Measurements from ENCODE around the gene EFHD1. TPM values are rescaled to one million over a fixed set of nuclear protein-coding genes. Genes with fewer than 3 reads are reported as not detected.

Gene EFHD1
- total and polyA plus RNA-seq, 2 of the 13 experiments (the other 11 are each of a cell fraction or from before 2014, with no cell fraction given): 0.09 TPM; not detected in 1

DNA sequence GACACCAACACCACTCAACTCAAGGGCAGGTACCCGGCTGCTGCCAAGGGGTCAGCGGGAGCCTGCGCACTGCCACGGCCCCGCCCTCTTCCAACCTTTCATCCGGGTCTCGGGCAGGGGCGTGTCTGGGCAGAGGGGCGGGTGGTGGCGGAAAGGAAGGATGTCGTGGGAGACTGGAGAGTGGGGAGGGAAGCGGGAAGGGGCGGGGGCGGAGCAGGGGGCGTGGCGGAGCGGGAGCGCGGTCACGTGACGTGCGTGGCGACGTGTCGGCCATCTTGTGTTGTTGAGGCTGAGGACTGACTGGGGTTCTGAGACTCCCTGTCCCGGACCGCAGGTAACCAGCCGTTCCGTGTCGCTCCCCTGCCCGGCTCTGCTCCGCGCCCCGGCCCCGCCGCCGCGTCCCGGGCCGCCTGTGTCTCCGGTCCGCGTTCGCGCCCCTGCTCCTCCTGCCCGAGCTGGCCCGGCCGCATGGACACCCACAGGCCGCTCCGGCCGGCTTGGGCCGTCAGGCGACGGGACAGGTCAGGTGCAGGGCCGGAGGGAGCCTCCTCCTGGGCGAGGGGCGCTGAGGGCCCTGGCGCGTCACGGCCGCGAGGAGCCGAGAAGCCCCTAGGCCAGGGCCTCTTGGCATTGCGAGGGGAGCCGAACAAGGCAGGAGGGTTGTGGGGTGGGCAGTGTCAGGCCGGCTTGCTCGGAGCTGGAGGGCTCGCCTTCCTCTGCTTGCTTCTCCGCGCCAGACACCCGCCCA, 63.8 kb downstream of the EFHD1 start, which contains the start of gene GIGYF2 (continued):
- TF ChIP-seq, protein P1, sequence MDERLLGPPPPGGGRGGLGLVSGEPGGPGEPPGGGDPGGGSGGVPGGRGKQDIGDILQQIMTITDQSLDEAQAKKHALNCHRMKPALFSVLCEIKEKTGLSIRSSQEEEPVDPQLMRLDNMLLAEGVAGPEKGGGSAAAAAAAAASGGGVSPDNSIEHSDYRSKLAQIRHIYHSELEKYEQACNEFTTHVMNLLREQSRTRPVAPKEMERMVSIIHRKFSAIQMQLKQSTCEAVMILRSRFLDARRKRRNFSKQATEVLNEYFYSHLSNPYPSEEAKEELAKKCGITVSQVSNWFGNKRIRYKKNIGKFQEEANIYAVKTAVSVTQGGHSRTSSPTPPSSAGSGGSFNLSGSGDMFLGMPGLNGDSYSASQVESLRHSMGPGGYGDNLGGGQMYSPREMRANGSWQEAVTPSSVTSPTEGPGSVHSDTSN (CRISPR knock-in tag; IDR thresholded peaks at IDR 0.05): no peak
- peak; percentile 94 for TF ChIP-seq HOXA3 (CRISPR knock-in tag; IDR thresholded peaks at IDR 0.05)
- TF ChIP-seq RBM22 (optimal IDR thresholded peaks at IDR 0.05; ENCODE audit: low read length): no peak
- peak; percentile 51; the same call in 1 of the 2 replicates for TF ChIP-seq RXRB (CRISPR knock-in tag; IDR thresholded peaks at IDR 0.05; ENCODE audit: borderline replicate concordance)
- peak; percentile 60; the same call in 1 of the 2 replicates for TF ChIP-seq TOE1 (CRISPR knock-in tag; IDR thresholded peaks at IDR 0.05)
- peak; percentile 36; the same call in 1 of the 2 replicates for TF ChIP-seq SOX5 (CRISPR knock-in tag; IDR thresholded peaks at IDR 0.05; ENCODE audit: borderline replicate concordance)
- TF ChIP-seq, protein P2, sequence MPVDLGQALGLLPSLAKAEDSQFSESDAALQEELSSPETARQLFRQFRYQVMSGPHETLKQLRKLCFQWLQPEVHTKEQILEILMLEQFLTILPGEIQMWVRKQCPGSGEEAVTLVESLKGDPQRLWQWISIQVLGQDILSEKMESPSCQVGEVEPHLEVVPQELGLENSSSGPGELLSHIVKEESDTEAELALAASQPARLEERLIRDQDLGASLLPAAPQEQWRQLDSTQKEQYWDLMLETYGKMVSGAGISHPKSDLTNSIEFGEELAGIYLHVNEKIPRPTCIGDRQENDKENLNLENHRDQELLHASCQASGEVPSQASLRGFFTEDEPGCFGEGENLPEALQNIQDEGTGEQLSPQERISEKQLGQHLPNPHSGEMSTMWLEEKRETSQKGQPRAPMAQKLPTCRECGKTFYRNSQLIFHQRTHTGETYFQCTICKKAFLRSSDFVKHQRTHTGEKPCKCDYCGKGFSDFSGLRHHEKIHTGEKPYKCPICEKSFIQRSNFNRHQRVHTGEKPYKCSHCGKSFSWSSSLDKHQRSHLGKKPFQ (CRISPR knock-in tag; IDR thresholded peaks at IDR 0.05; ENCODE audit: insufficient replicate concordance): no peak
- no peak for TF ChIP-seq PRMT3 (CRISPR knock-in tag; IDR thresholded peaks at IDR 0.05; ENCODE audit: borderline replicate concordance, low read depth)
- no peak for TF ChIP-seq CREM (IDR thresholded peaks at IDR 0.05)
- no peak for TF ChIP-seq CREM (CRISPR knock-in tag; IDR thresholded peaks at IDR 0.05)
- TF ChIP-seq, protein P3, sequence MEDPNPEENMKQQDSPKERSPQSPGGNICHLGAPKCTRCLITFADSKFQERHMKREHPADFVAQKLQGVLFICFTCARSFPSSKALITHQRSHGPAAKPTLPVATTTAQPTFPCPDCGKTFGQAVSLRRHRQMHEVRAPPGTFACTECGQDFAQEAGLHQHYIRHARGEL (CRISPR knock-in tag; IDR thresholded peaks at IDR 0.05): no peak
- no peak for TF ChIP-seq CBX2 (IDR thresholded peaks at IDR 0.05; ENCODE audit: low read depth, low read length)
- TF ChIP-seq CBX2 (CRISPR knock-in tag; IDR thresholded peaks at IDR 0.05; ENCODE audit: low read depth): no peak
- TF ChIP-seq, protein P4, sequence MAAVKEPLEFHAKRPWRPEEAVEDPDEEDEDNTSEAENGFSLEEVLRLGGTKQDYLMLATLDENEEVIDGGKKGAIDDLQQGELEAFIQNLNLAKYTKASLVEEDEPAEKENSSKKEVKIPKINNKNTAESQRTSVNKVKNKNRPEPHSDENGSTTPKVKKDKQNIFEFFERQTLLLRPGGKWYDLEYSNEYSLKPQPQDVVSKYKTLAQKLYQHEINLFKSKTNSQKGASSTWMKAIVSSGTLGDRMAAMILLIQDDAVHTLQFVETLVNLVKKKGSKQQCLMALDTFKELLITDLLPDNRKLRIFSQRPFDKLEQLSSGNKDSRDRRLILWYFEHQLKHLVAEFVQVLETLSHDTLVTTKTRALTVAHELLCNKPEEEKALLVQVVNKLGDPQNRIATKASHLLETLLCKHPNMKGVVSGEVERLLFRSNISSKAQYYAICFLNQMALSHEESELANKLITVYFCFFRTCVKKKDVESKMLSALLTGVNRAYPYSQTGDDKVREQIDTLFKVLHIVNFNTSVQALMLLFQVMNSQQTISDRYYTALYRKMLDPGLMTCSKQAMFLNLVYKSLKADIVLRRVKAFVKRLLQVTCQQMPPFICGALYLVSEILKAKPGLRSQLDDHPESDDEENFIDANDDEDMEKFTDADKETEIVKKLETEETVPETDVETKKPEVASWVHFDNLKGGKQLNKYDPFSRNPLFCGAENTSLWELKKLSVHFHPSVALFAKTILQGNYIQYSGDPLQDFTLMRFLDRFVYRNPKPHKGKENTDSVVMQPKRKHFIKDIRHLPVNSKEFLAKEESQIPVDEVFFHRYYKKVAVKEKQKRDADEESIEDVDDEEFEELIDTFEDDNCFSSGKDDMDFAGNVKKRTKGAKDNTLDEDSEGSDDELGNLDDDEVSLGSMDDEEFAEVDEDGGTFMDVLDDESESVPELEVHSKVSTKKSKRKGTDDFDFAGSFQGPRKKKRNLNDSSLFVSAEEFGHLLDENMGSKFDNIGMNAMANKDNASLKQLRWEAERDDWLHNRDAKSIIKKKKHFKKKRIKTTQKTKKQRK (IDR thresholded peaks at IDR 0.05; ENCODE audit: low read length): no peak
- no peak for TF ChIP-seq CENPX (CRISPR knock-in tag; IDR thresholded peaks at IDR 0.05)
- TF ChIP-seq ZNF564 (CRISPR knock-in tag; IDR thresholded peaks at IDR 0.05): no peak
- TF ChIP-seq, protein P5, sequence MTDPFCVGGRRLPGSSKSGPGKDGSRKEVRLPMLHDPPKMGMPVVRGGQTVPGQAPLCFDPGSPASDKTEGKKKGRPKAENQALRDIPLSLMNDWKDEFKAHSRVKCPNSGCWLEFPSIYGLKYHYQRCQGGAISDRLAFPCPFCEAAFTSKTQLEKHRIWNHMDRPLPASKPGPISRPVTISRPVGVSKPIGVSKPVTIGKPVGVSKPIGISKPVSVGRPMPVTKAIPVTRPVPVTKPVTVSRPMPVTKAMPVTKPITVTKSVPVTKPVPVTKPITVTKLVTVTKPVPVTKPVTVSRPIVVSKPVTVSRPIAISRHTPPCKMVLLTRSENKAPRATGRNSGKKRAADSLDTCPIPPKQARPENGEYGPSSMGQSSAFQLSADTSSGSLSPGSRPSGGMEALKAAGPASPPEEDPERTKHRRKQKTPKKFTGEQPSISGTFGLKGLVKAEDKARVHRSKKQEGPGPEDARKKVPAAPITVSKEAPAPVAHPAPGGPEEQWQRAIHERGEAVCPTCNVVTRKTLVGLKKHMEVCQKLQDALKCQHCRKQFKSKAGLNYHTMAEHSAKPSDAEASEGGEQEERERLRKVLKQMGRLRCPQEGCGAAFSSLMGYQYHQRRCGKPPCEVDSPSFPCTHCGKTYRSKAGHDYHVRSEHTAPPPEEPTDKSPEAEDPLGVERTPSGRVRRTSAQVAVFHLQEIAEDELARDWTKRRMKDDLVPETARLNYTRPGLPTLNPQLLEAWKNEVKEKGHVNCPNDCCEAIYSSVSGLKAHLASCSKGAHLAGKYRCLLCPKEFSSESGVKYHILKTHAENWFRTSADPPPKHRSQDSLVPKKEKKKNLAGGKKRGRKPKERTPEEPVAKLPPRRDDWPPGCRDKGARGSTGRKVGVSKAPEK (CRISPR knock-in tag; IDR thresholded peaks at IDR 0.05; ENCODE audit: borderline replicate concordance): no peak
- TF ChIP-seq ZBTB8A (CRISPR knock-in tag; IDR thresholded peaks at IDR 0.05; ENCODE audit: borderline replicate concordance, low read depth): no peak
- TF ChIP-seq, protein P6, sequence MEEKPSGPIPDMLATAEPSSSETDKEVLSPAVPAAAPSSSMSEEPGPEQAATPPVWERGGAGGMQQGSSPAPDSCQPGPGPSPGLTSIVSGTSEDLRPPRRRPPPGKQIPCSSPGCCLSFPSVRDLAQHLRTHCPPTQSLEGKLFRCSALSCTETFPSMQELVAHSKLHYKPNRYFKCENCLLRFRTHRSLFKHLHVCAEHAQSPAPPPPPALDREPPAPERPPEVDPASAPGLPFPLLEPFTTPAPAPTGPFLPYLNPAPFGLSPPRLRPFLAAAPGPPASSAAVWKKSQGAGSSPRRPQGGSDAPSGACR (CRISPR knock-in tag; IDR thresholded peaks at IDR 0.05): 0 out of 2 replicates have a peak, but pooled peaks have one; percentile 46

Measured in HepG2 (cell line).